ENCODE data around the gene RNU5B-1.

RNU5B-1 gene

GRCh38 chr15:65289261-65289854 lies 15.1 kb upstream of the RNU5B-1 start:
- no peak for DNase-seq

- no peak for DNase-seq
Measured at GRCh38 chr15:65290228-65290627, 14.2 kb upstream of the RNU5B-1 start.

- DNase-seq = no peak
Measured at GRCh38 chr15:65292938-65293518, 11.4 kb upstream of the RNU5B-1 start.

GRCh38 chr15:65298731-65299130 lies 5.7 kb upstream of the RNU5B-1 start:
- no peak for DNase-seq

GRCh38 chr15:65300924-65301441 lies 3.5 kb upstream of the RNU5B-1 start:
- DNase-seq = no peak

GRCh38 chr15:65302061-65302460 lies 2.4 kb upstream of the RNU5B-1 start:
- DNase-seq = no peak

GRCh38 chr15:65303687-65304380 lies 643 bp upstream of the RNU5B-1 start:
- DNase-seq = no peak

GRCh38 chr15:65305150-65305758 lies 777 bp downstream of the RNU5B-1 start:
- no peak for DNase-seq

- DNase-seq = no peak
Measured at GRCh38 chr15:65305776-65306175, 1.3 kb downstream of the RNU5B-1 start.

- DNase-seq = no peak
Measured at GRCh38 chr15:65306551-65306950, 2.1 kb downstream of the RNU5B-1 start.

- DNase-seq = no peak
Measured at GRCh38 chr15:65307978-65308377, 3.5 kb downstream of the RNU5B-1 start.

GRCh38 chr15:65309882-65310418 lies 5.5 kb downstream of the RNU5B-1 start:
- DNase-seq = no peak

GRCh38 chr15:65310431-65311137 lies 6.1 kb downstream of the RNU5B-1 start:
- DNase-seq = no peak

- no peak for DNase-seq
Measured at GRCh38 chr15:65311760-65312159, 7.3 kb downstream of the RNU5B-1 start.

- DNase-seq = no peak
Measured at GRCh38 chr15:65312400-65312916, 8.0 kb downstream of the RNU5B-1 start.

- peak; percentile 84 for DNase-seq
Measured at GRCh38 chr15:65318870-65319356, 14.4 kb downstream of the RNU5B-1 start.

GRCh38 chr15:65323071-65323511 lies 18.6 kb downstream of the RNU5B-1 start:
- no peak for DNase-seq

GRCh38 chr15:65326117-65326526 lies 21.6 kb downstream of the RNU5B-1 start:
- no peak for DNase-seq

GRCh38 chr15:65326818-65327217 lies 22.3 kb downstream of the RNU5B-1 start:
- DNase-seq = no peak

- no peak for DNase-seq
Measured at GRCh38 chr15:65327651-65328393, 23.3 kb downstream of the RNU5B-1 start.

GRCh38 chr15:65328506-65329287 lies 24.2 kb downstream of the RNU5B-1 start:
- no peak for DNase-seq
